AG09319 (cell line): ENCODE data around the gene TIFAB.

Source experiments
- DNase-seq: peaks from one replicate; pipeline ENCODE4 v3.0.0-alpha.2; 2010; ENCODE audit warnings: low read depth; ENCODE audit errors: extremely low read depth
- TF ChIP-seq, protein P1 (sequence below): IDR thresholded peaks from 2 replicates; pipeline ENCODE4 v1.5.1; 2011; ENCODE audit warnings: low read depth, mild to moderate bottlenecking, inconsistent platforms, low read length, moderate library complexity

Gene TIFAB

DNA sequence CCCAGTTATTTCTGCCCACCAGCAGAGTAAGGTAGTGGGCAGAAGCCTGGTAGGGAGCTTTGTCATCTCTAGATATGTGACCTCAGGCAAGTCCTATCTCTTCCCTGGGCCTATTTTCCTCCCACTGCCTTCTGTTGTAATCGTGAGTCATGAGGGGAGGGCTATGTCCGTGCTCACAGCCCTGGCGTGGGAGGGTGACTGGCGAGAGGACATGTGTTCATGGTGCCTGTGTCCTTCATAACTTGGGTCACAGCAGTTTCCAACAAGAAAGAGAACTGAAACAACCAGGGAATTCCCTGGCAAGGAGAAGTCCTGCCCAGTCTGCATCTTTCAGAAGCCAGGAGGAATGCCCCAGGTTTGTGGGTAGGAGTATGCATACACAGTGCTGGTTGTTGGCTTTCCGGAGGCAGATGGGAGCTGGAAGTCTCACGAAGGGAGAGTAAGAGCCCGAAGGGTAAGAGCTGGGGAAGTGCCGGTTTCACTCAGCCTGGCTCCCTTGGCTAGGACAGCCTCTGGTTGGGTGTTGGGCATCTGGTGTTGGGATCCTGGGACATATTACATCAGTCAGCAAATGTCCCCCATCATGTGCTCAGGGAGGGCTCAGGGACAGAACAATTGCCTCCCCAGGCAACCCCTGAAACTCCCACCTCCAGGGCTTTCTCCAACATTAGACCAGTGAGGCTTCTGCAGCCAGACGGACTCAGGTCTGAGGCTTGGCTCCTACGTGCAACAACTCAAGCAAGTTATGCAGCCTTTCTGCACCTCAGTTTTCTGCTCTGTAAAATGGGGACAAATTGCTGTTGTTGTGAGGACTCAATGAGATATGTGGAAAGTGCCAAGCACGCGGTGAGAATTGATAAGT, 4.3 kb upstream of the TIFAB start:
- TF ChIP-seq, protein P1, sequence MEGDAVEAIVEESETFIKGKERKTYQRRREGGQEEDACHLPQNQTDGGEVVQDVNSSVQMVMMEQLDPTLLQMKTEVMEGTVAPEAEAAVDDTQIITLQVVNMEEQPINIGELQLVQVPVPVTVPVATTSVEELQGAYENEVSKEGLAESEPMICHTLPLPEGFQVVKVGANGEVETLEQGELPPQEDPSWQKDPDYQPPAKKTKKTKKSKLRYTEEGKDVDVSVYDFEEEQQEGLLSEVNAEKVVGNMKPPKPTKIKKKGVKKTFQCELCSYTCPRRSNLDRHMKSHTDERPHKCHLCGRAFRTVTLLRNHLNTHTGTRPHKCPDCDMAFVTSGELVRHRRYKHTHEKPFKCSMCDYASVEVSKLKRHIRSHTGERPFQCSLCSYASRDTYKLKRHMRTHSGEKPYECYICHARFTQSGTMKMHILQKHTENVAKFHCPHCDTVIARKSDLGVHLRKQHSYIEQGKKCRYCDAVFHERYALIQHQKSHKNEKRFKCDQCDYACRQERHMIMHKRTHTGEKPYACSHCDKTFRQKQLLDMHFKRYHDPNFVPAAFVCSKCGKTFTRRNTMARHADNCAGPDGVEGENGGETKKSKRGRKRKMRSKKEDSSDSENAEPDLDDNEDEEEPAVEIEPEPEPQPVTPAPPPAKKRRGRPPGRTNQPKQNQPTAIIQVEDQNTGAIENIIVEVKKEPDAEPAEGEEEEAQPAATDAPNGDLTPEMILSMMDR: no peak
- peak; percentile 53 for DNase-seq

DNA sequence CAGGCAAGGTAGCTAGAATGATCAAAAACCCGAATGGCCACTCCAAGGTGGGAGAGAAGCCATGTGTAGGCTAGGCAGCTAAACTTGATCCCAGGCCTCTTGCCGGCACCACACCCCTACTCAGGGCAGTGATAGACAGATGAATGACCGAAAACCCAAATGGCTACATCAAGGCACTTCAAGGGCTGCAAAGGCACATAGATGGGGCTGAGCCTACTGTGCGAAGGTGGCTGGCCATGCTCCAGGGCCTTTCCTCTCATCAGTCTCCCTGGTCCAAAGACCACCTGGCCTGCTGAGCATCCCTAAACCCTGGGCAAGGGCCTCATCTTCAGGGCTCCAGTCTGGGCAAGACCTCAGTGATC, 3.7 kb upstream of the TIFAB start:
- TF ChIP-seq, protein P1: no peak
- no peak for DNase-seq

DNA sequence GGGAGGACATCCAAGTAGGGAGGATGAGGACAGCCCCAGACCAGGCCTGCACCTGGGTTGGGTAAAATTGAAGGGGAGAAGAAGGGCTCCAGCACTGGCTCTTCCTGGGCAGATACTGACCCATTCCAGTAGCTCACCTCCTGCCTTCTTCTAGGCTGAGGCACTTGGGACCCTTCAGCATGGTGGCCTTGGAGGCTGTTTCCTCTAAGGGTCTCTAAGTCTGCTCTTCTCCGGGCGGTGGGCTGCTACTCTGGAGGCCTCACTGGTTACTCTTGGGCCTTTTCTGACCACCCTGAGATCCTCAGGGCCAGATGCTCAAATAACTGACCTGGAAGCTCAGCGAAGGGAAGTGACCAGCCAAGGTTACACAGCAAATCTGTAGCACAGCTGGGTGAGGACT, 2.8 kb upstream of the TIFAB start:
- TF ChIP-seq, protein P1: no peak
- DNase-seq: no peak

DNA sequence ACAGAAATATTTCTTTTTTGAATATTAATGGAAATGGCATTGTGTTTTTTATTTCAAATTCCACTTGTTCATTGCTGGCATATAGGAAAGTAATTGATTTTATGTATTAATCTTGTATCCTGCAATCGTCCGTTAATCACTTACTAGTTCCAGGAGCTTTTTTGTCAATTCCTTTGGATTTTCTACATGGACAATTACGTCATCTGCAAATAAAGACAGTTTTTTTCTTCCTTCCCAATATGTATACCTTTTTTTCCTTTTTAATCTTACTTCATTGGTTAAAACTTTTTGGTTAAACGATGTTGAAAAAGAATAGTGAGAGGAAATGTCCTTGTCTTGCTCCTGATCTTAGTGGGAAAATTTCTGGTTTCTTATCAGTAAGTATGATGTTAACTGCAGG, 1.5 kb upstream of the TIFAB start:
- no peak for DNase-seq
- TF ChIP-seq, protein P1: no peak

DNA sequence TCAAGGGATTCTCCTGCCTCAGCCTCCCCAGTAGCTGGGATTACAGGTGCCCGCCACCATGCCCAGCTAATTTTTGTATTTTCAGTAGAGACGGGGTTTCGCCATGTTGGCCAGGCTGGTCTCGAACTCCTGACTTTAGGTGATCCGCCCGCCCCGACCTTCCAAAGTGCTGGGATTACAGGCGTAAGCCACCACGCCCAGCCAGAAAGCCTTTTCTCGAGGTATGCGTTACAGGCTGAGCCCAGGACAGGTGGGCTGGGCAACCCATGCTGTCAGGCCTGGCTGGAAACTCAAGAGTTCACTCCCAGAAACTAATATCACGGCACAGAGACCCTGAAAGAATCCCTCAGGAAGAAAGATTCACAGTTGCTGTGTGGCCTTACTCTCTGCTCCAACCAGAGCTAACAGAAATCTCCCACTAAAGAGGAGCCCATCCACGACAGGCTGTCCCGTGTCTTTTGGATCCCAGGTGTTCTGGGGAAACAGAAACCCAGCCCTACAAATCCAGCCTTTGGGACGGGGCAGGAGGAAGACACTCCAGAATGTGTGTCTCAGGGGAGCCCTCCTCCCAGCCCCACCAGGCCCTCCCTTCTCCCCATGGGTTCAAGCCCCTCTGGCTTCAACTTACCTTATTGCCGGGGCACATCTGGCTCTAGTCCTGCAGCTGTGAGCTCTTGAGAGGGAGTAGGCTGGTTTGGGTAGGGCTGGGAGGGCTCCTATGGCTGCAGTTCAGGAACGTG, 400 bp downstream of the TIFAB start:
- no peak for DNase-seq
- TF ChIP-seq, protein P1: no peak

DNA sequence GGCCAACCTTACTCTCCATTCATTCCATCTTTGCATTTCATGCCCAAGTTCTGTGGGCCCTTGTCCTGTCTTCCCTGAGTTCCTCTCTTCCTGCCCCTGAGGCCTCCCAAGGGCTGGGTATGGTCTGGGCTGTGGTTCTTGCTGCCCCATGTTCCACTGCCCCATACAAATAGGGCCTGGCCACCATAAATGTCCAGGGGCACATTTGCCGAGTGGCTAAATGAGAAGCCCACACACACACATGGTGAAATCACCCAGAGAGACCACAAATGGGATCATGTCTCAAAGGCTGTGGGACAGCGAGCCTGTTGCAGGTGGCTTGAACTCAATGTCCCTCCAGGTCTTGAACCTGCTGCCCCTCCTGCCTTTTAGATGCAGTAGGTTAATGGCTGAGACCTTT, 1.2 kb downstream of the TIFAB start:
- no peak for DNase-seq
- TF ChIP-seq, protein P1: no peak

DNA sequence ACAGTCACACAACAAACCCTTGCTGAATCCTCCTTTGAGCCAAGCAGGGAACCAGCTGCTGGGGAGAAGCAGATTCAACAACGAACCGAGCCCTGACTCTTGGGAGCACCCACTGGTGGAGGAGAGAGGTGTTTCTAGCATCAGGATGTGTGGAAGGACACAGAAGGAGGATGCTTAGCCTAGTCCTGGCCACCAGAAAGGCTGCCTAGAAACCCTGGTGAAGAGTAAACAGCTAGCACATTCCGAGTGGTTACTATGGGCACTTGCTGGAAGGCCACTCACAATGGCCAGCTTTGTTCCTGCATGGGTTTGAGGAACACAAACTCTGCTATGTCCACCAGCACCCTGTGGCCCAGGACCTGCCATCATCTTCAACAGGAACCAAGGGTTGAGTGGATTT, 1.8 kb downstream of the TIFAB start:
- DNase-seq: no peak
- TF ChIP-seq, protein P1: no peak
